K562 (cell line): ENCODE results near the gene CCNB1. TPM values are rescaled to one million over a fixed set of nuclear protein-coding genes. Genes with fewer than 3 reads are reported as not detected.

Experiments used
- ATAC-seq: fragments of 200-7000 bp; cut with Tn5 transposase; 3 replicates; pipeline ENCODE4 v1.9.1; 2020; ENCODE audit warnings: moderate library complexity
- BruUV-seq: library from RNA; stranded (reverse); fragments of 400-500 nt; replicated peaks from 2 replicates; lab custom pipeline; 2021; lab: Mats Ljungman, UMichigan
- CTCF ChIA-PET: fragments of 300-600 bp; formaldehyde crosslinking; extraction: SDS; loops from one replicate; lab custom pipeline; 2021; ENCODE audit warnings: low intra/inter-chr PET ratio; lab: Yijun Ruan, JAX
- POLR2A ChIA-PET: fragments of 300-600, 350-650 bp; sonication (Branson Sonifier 250); formaldehyde crosslinking; extraction: SDS; loops from one replicate; lab custom pipeline; 2021; ENCODE audit warnings: antibody characterized with exemption, inconsistent platforms; lab: Yijun Ruan, JAX
- DNase-seq, 4 experiments: peaks; one replicate each; pipeline versions ENCODE4 v3.0.0 to v3.0.0-alpha.2; 2011 to 2018; ENCODE audit warnings: low spot score in 3 of 4, mixed read lengths in 3 of 4; ENCODE audit errors: extremely low read depth in 1 of 4
- FAIRE-seq: peaks from 2 replicates; lab custom pipeline; 2011; peaks lifted over from hg19 to GRCh38; lab: Jason Lieb, UNC
- H2AFZ ChIP-seq: 2 replicates; pipeline ENCODE4 v1.6.0; 2011; ENCODE audit warnings: low read depth, low read length, control low read depth, inconsistent platforms
- H3K27ac ChIP-seq: fragments of 200-600 bp; 3 replicates; pipeline ENCODE4 v1.8.0; 2011; ENCODE audit warnings: low read depth, mild to moderate bottlenecking, control low read depth, inconsistent platforms, low read length, moderate library complexity, mixed read lengths; ENCODE audit errors: extremely low read depth
- H3K27me3 ChIP-seq, 2 experiments: fragments of 300-600 bp in 1 of 2; 2 replicates in 1 of 2; 3 replicates in 1 of 2; pipeline versions ENCODE4 v1.6.0 to v1.8.0; 2011; ENCODE audit warnings: inconsistent platforms in 2 of 2, low read length in 2 of 2, mild to moderate bottlenecking in 1 of 2, mixed read lengths in 1 of 2, moderate library complexity in 1 of 2; ENCODE audit not compliant: control insufficient read depth in 2 of 2, insufficient read depth in 2 of 2
- H3K36me3 ChIP-seq: fragments of 300-600 bp; 3 replicates; pipeline ENCODE4 v1.8.0; 2011; ENCODE audit warnings: mild to moderate bottlenecking, low read length, inconsistent platforms; ENCODE audit not compliant: control insufficient read depth, insufficient read depth
- H3K4me1 ChIP-seq, 2 experiments: fragments of 200-600 bp in 1 of 2; replicated peaks in 1 of 2; 2 replicates in 1 of 2; 3 replicates in 1 of 2; pipeline versions ENCODE4 v1.5.1 to v1.8.0; 2011; ENCODE audit warnings: inconsistent platforms in 2 of 2, low read length in 2 of 2, mild to moderate bottlenecking in 1 of 2, mixed read lengths in 1 of 2, moderate library complexity in 1 of 2; ENCODE audit not compliant: control insufficient read depth in 2 of 2, insufficient read depth in 2 of 2
- H3K4me2 ChIP-seq: 2 replicates; pipeline ENCODE4 v1.6.1; 2011; ENCODE audit warnings: low read length, control low read depth, inconsistent platforms, mixed read lengths; ENCODE audit not compliant: insufficient read depth
- H3K4me3 ChIP-seq: fragments of 200-600 bp; sonication (generic), shearing (Covaris generic); 2 replicates; pipeline ENCODE4 v1.5.1; 2016; ENCODE audit warnings: control low read depth, inconsistent platforms
- H3K79me2 ChIP-seq: fragments of 200-600 bp; 3 replicates; pipeline ENCODE4 v1.8.0; 2011; ENCODE audit warnings: low read length, inconsistent platforms; ENCODE audit not compliant: control insufficient read depth, insufficient read depth
- H3K9ac ChIP-seq, 2 experiments: 2 replicates each; pipeline versions ENCODE4 v1.6.0 to v1.6.1; 2011; ENCODE audit warnings: low read depth in 2 of 2, low read length in 2 of 2, control low read depth in 1 of 2, inconsistent platforms in 1 of 2, mild to moderate bottlenecking in 1 of 2, mixed read lengths in 1 of 2; ENCODE audit not compliant: insufficient read depth in 1 of 2
- H3K9me1 ChIP-seq: one replicate; pipeline ENCODE4 v1.6.0; 2011; ENCODE audit warnings: inconsistent platforms, mild to moderate bottlenecking, low read length, moderate library complexity; ENCODE audit not compliant: control insufficient read depth, insufficient read depth
- H3K9me3 ChIP-seq: replicated peaks from 2 replicates; pipeline ENCODE4 v1.5.1; 2011; ENCODE audit warnings: low read depth, low read length, inconsistent platforms; ENCODE audit not compliant: control insufficient read depth, insufficient read depth
- H4K20me1 ChIP-seq: replicated peaks from 2 replicates; pipeline ENCODE4 v1.6.1; 2011; ENCODE audit warnings: low read length, inconsistent platforms, mixed read lengths; ENCODE audit not compliant: control insufficient read depth, insufficient read depth
- CBX1 ChIP-seq: sonication (generic); IDR thresholded peaks from 2 replicates; pipeline ENCODE4 v1.6.1; 2016; ENCODE audit warnings: antibody characterized with exemption, low read depth, mild to moderate bottlenecking
- GABPB2 ChIP-seq: fragments of 250-450 bp; sonication (Bioruptor Pico); conservative IDR thresholded peaks from 2 replicates; pipeline ENCODE4 v1.5.1; 2021; ENCODE audit warnings: mild to moderate bottlenecking
- NR3C1 ChIP-seq: sonication (generic); formaldehyde crosslinking; IDR thresholded peaks from 2 replicates; pipeline ENCODE4 v1.8.1; 2022; ENCODE audit warnings: missing genetic modification reagents
- POLR2AphosphoS2 ChIP-seq: IDR thresholded peaks from 2 replicates; pipeline ENCODE4 v1.6.1; 2012; ENCODE audit warnings: low read length, improper control_type of control experiment
- SIN3A ChIP-seq, 2 experiments: fragments of 150-350 bp in 1 of 2; IDR thresholded peaks; 2 replicates each; pipeline ENCODE4 v1.6.1; 2011 to 2016; ENCODE audit warnings: borderline replicate concordance in 2 of 2, low read depth in 2 of 2, low read length in 2 of 2, mild to moderate bottlenecking in 2 of 2, moderate library complexity in 2 of 2; ENCODE audit not compliant: control insufficient read depth in 1 of 2
- TARDBP ChIP-seq: fragments of 450-650 bp; IDR thresholded peaks from 2 replicates; pipeline ENCODE4 v1.6.1; 2016
- THRAP3 ChIP-seq: fragments of 450-650 bp; IDR thresholded peaks from 2 replicates; pipeline ENCODE4 v1.6.1; 2016; ENCODE audit warnings: mild to moderate bottlenecking, inconsistent platforms, borderline replicate concordance
- ZNF124 ChIP-seq: sonication (generic); formaldehyde crosslinking; IDR thresholded peaks from 2 replicates; pipeline ENCODE4 v1.8.1; 2022; ENCODE audit warnings: missing genetic modification reagents
- ZNF133 ChIP-seq: fragments of 250-450 bp; sonication (Bioruptor Pico); IDR thresholded peaks from 2 replicates; pipeline ENCODE4 v1.4.0; 2020; ENCODE audit warnings: mild to moderate bottlenecking
- ZNF431 ChIP-seq: sonication (generic); formaldehyde crosslinking; IDR thresholded peaks from 2 replicates; pipeline ENCODE4 v1.8.0; 2022; ENCODE audit warnings: mild to moderate bottlenecking, missing genetic modification reagents
- WGBS: fragments of 100-300 bp; shearing (Covaris generic); methylation state at CpG from one replicate; pipeline ENCODE4 v1.1.6; 2016; ENCODE audit warnings: low coverage, mixed read lengths; ENCODE audit not compliant: insufficient coverage; ENCODE audit errors: missing lambda C conversion rate; 5-methylcytosine and 5-hydroxymethylcytosine counted together
- in situ Hi-C: fragments of 300-500 bp; cut with MboI; formaldehyde crosslinking; loops from 4 replicates; pipeline ENCODE4 v1.15.0; 2018; ENCODE audit warnings: inconsistent platforms, mixed read lengths
- intact Hi-C: fragments of 100-400 bp; cut with micrococcal nuclease; formaldehyde crosslinking; loops from 2 replicates; pipeline ENCODE4 v1.14.2; 2022
- polyA plus RNA-seq, 8 experiments: library from polyadenylated mRNA; depleted of rRNA in 4 of 8; stranded (reverse) in 5 of 8; unstranded in 3 of 8; fragments of >200 nt; fragmentation: Nextera tagmentation in 2 of 8; fragmentation: Illumina TruSeq in 1 of 8; extraction: Ambion mirVana in 2 of 8; extraction: Trizol in 1 of 8; gene quantifications; 2 replicates each; pipeline versions ENCODE4 v1.2.1 to v1.2.3, GENCODE V29; 2011 to 2014; ENCODE audit warnings: inconsistent platforms in 1 of 8, missing spikeins in 1 of 8
- total RNA-seq, 7 experiments: library from RNA; depleted of rRNA in 6 of 7; stranded (reverse); fragments of >200 nt in 6 of 7; fragmentation: Illumina TruSeq in 2 of 7; extraction: Trizol in 2 of 7; gene quantifications; 2 replicates each; pipeline versions ENCODE4 v1.2.1 to v1.2.3, GENCODE V29; 2011 to 2021; ENCODE audit warnings: low replicate concordance in 1 of 7
- TF ChIP-seq, protein P1 (sequence below), 2 experiments: fragments of 450-650 bp in 1 of 2; sonication (generic) in 1 of 2; formaldehyde crosslinking; conservative IDR thresholded peaks; 2 replicates each; pipeline versions ENCODE4 v1.4.0 to v1.8.1; 2020 to 2022; ENCODE audit warnings: mild to moderate bottlenecking in 1 of 2, missing genetic modification reagents in 1 of 2
- TF ChIP-seq, protein P2 (sequence below): sonication (generic); IDR thresholded peaks from 2 replicates; pipeline ENCODE4 v1.6.1; 2016

CCNB1 gene
- total and polyA plus RNA-seq, 9 of the 15 experiments (the other 6 are each of a cell fraction or from before 2014, with no cell fraction given): 165 to 679 (median 271) TPM

DNA sequence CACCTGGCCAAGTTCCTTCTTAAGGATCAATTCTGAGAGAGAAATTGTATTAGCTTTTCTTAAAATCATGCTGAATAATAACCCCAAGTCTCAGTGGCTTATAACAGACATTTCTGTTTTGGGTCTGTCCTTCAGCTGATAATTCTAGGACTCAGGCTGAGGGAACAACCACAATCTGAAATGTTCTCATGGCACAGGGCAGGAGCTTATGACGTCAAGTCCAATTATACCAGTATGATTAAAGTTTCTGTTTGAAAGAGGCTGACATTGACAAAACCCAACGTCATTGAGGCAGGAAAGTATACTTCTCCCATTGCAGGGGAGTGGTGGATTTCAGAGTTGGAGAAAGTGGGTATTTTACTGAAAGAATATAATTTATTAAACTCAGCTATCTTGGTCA is 44.2 kb downstream of the CCNB1 start:
- H3K27ac ChIP-seq: no peak overlapping the region
- H3K9me1 ChIP-seq: no peaks in the 10 kb centered on the region
- POLR2A ChIA-PET: interaction anchor here (0.9 to 3.0 kb wide), 3 partner anchors 11 to 21 kb away, joined by 5 to 10 read pairs (median 9); partner anchors contain the start of gene CENPH
- H3K27me3 ChIP-seq: no peaks in the 10 kb centered on the region
- H3K4me1 ChIP-seq: peaks cover 8 to 9% of the 10 kb centered on the region in 2 experiments; a peak in 4 of 5 replicates
- DNase-seq (no peak), ATAC-seq (no peak), FAIRE-seq (no peak)
- TF ChIP-seq POLR2AphosphoS2 (no peak), CBX1 (no peak), GABPB2 (CRISPR knock-in tag) (no peak), ZNF133 (CRISPR knock-in tag) (no peak), NR3C1 (CRISPR knock-in tag) (no peak), ZNF431 (CRISPR knock-in tag) (no peak), SIN3A (IDR thresholded peaks at IDR 0.05; ENCODE audit: borderline replicate concordance in 2 of 2, control insufficient read depth in 1 of 2, low read depth in 2 of 2, low read length in 2 of 2) (no peak), THRAP3 (no peak), ZNF124 (CRISPR knock-in tag) (no peak), TARDBP (no peak)
- TF ChIP-seq, protein P1, sequence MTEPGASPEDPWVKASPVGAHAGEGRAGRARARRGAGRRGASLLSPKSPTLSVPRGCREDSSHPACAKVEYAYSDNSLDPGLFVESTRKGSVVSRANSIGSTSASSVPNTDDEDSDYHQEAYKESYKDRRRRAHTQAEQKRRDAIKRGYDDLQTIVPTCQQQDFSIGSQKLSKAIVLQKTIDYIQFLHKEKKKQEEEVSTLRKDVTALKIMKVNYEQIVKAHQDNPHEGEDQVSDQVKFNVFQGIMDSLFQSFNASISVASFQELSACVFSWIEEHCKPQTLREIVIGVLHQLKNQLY (CRISPR knock-in tag; conservative IDR thresholded peaks at IDR 0.05): no peak
- TF ChIP-seq, protein P2, sequence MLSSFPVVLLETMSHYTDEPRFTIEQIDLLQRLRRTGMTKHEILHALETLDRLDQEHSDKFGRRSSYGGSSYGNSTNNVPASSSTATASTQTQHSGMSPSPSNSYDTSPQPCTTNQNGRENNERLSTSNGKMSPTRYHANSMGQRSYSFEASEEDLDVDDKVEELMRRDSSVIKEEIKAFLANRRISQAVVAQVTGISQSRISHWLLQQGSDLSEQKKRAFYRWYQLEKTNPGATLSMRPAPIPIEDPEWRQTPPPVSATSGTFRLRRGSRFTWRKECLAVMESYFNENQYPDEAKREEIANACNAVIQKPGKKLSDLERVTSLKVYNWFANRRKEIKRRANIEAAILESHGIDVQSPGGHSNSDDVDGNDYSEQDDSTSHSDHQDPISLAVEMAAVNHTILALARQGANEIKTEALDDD: no peak
- H3K4me3 ChIP-seq: no peak overlapping the region
- H3K79me2 ChIP-seq: no peaks in the 10 kb centered on the region
- no peaks in the 10 kb centered on the region for H3K9me3 ChIP-seq
- H3K4me2 ChIP-seq: no peak overlapping the region
- no peaks in the 10 kb centered on the region for H4K20me1 ChIP-seq
- no TSS peak for BruUV-seq
- WGBS: 43% methylated on average over 2 of the region's 2 CpGs
- no peak overlapping the region for H2AFZ ChIP-seq
- no peak overlapping the region for H3K9ac ChIP-seq
- intact Hi-C loops: no loop called here
- CTCF ChIA-PET: no interaction called here
- in situ Hi-C loops: no loop called here
- H3K36me3 ChIP-seq: peaks cover 46% of the 10 kb centered on the region
